ENCODE results near the gene RPS3.

RPS3 gene

DNA sequence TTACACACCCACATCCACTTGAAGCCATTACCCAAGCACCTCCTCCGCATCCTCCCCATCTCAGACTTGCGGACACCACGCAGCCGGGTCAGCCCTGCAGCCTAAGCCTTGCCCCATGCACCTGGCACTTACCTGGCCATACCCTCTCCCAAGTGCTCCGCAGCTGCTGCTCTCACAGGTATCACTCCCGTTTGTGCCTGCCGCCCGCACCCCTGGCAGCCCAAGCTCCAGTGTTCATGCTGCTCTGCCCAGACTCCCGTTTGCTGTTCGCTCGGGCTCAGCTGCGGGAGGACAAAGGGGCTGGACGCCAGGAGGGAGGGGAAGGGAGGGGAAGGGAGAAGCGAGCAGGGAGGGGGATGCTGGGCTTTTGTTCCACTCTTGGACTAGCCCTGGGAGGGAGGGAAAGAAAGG, 33.6 kb downstream of the RPS3 start, which contains the start of gene KLHL35:
Gene KLHL35, minus strand, starts transcription at position 293 of the 411 bp plus-strand sequence. CDS start 2,574 bp downstream, outside the sequence.
- no peak for DNase-seq (ENCODE audit: extremely low spot score)
- TF ChIP-seq, protein P1, sequence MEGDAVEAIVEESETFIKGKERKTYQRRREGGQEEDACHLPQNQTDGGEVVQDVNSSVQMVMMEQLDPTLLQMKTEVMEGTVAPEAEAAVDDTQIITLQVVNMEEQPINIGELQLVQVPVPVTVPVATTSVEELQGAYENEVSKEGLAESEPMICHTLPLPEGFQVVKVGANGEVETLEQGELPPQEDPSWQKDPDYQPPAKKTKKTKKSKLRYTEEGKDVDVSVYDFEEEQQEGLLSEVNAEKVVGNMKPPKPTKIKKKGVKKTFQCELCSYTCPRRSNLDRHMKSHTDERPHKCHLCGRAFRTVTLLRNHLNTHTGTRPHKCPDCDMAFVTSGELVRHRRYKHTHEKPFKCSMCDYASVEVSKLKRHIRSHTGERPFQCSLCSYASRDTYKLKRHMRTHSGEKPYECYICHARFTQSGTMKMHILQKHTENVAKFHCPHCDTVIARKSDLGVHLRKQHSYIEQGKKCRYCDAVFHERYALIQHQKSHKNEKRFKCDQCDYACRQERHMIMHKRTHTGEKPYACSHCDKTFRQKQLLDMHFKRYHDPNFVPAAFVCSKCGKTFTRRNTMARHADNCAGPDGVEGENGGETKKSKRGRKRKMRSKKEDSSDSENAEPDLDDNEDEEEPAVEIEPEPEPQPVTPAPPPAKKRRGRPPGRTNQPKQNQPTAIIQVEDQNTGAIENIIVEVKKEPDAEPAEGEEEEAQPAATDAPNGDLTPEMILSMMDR (IDR thresholded peaks at IDR 0.05; ENCODE audit: control extremely low read depth, extremely low read depth, low read depth, missing control alignments): no peak
- ChIA-PET POLR2A (no interaction called here), CTCF (interaction anchor here (1.4 to 1.6 kb wide), 3 partner anchors 12 to 92 kb away, joined by 4 to 7 read pairs (median 4); partner anchors contain the start of gene GDPD5)

DNA sequence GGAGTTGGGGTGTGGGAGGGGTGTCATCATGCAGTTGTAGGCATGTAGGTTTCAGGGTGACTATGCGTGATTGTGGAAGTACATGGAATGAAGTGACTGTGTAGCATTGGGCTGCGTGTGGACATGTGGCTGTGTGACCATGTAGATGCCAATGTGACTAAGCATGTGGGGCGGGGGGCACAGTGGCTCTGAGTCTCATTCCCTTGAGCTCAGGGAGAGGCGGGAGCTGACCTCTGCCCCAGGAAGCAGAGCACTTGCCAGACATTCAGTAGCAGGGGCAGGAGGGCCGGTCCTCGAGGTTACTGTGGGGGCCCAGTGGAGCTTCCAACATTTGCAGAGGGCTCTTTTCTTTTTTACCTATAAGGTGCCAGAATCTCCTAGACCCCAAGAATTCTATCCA, 34.1 kb downstream of the RPS3 start:
- DNase-seq (ENCODE audit: extremely low spot score): no peak
- ChIA-PET CTCF (interaction anchor here (1.1 to 1.4 kb wide), 3 partner anchors 11 to 92 kb away, joined by 4 read pairs; partner anchors contain the start of gene GDPD5), POLR2A (no interaction called here)
- TF ChIP-seq, protein P1 (IDR thresholded peaks at IDR 0.05; ENCODE audit: control extremely low read depth, extremely low read depth, low read depth, missing control alignments): no peak

DNA sequence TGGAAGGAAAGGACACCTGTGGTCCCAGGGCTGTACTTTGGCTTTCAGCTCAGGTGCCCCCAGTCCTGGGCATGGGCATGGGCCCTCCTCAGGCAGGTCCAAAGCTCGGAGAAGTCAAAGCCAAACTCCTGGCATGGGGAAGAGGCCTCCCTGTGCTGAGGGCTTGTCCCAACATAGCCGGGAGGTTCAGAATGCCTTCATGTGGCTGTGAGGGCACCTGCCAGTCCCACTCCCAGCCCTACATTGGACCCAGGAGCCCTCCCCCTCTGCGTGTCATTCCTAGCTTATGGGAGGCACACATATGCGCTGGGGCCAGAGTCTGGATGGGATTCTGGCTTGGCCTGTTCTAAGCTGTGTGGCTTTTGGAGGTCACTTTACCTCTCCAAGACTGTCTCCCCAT, 34.7 kb downstream of the RPS3 start:
- no peak for DNase-seq (ENCODE audit: extremely low spot score)
- TF ChIP-seq, protein P1 (IDR thresholded peaks at IDR 0.05; ENCODE audit: control extremely low read depth, extremely low read depth, low read depth, missing control alignments): no peak
- POLR2A ChIA-PET: no interaction called here
- CTCF ChIA-PET: interaction anchor here (1.0 to 1.4 kb wide), 4 partner anchors 11 to 91 kb away, joined by 4 read pairs; partner anchors contain the start of gene GDPD5

DNA sequence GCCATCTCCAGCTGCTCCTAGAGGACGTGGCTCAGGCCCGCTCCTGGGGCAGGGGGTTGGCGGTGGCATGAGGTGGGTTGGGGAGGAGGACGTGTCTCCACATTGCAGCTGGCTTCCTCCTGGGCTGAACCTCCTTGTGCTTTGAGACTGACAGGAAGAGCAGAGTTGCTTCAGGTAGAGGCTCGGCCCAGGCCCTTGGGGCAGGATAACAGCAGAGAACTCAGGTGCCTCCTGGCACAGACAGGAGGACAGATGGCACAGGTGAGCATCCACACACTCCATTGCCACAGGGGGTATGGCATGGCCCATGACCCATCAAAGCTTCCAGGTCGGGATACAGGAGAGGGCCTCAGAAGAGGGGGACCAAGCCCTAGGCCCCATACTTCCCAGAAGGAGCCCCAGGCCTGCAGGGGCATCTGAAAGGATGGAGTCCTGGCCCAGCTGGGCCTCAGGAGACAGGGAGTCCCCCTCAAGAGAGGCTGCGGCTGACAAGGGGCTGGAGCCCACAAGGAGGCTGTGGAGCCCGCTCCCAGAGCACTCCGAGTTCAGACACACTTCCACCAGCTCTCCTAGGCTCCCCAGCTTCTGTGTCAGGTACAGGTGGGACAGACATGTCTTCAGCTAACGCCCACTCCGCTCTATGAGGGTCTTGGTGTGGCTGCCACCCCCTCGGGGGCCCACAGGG, 35.7 kb downstream of the RPS3 start:
- CTCF ChIA-PET: interaction anchor here (1.0 to 2.2 kb wide), 4 partner anchors 9 to 99 kb away, joined by 3 to 8 read pairs (median 5); no protein-coding TSS in a partner anchor
- POLR2A ChIA-PET: no interaction called here
- TF ChIP-seq, protein P1 (IDR thresholded peaks at IDR 0.05; ENCODE audit: control extremely low read depth, extremely low read depth, low read depth, missing control alignments): no peak
- no peak for DNase-seq (ENCODE audit: extremely low spot score)

DNA sequence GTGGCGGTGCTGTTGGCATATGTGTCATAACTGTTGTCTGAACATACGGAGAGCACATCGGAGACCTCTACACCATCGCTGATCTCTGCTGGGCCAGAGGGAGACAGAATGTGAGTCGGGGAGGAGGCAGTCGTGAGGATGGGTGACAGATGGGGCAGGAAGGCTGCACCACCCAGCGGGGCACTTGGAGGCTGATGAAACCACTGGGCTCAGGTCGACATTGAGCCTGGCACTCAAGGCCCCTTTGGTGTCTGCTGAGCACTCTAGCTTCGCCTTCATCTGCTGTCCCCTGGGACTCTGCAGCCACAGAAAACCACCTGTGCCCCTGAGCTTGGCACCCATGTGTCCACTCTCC, 36.2 kb downstream of the RPS3 start:
- no peak for DNase-seq (ENCODE audit: extremely low spot score)
- TF ChIP-seq, protein P1 (IDR thresholded peaks at IDR 0.05; ENCODE audit: control extremely low read depth, extremely low read depth, low read depth, missing control alignments): no peak
- POLR2A ChIA-PET: no interaction called here
- CTCF ChIA-PET: interaction anchor here (1.0 to 2.2 kb wide), 4 partner anchors 9 to 98 kb away, joined by 3 to 8 read pairs (median 4); no protein-coding TSS in a partner anchor

DNA sequence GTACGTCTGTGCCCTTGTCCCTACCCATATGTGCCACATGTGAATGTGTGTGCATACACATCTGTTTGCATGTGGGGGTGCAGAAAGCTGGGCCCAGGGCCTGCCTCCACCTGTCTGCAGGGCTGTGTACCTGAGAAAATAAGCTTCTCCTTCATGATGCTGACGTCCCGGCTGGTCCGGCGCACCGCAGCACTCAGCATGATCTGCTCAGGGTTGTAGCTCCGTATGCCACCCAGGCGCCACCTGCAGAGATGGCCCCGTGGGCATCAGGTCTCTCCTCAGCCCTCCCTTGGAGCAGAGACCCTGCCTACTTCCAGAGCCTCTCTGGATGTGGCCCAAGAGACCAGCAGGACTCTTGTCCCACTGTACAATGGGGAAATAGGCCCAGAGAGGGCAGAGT, 37.5 kb downstream of the RPS3 start:
- ChIA-PET POLR2A (interaction anchor here (1.4 kb wide), 1 partner anchor 29 kb away, joined by 5 read pairs; no protein-coding TSS in a partner anchor), CTCF (interaction anchor here (1.1 to 2.2 kb wide), 3 partner anchors 29 to 96 kb away, joined by 3 to 6 read pairs (median 3); no protein-coding TSS in a partner anchor)
- TF ChIP-seq, protein P1 (IDR thresholded peaks at IDR 0.05; ENCODE audit: control extremely low read depth, extremely low read depth, low read depth, missing control alignments): no peak
- no peak for DNase-seq (ENCODE audit: extremely low spot score)
